OCI-LY3 (cell line): ENCODE measurements around the gene PQBP1.

Experiments
- H2AFZ ChIP-seq: fragments of 200-600, 300-600 bp; shearing (Covaris generic); 2 replicates; pipeline ENCODE4 v1.6.0; 2014; ENCODE audit warnings: antibody characterized with exemption, low read depth, low read length
- H3K27ac ChIP-seq: fragments of 200-600, 300-600 bp; sonication (generic); 2 replicates; pipeline ENCODE4 v1.5.1; 2014; ENCODE audit warnings: mild to moderate bottlenecking, low read length, moderate library complexity, mixed read lengths
- H3K27me3 ChIP-seq: fragments of 200-600, 300-600 bp; sonication (generic); 2 replicates; pipeline ENCODE4 v1.6.1; 2014; ENCODE audit warnings: low read depth, low read length, mixed read lengths
- H3K36me3 ChIP-seq: fragments of 200-600, 300-600 bp; sonication (generic); replicated peaks from 2 replicates; pipeline ENCODE3; 2014; ENCODE audit warnings: low read depth, low read length, mixed read lengths
- H3K4me1 ChIP-seq: fragments of 300-600, 200-600 bp; sonication (generic); 2 replicates; pipeline ENCODE4 v1.6.1; 2014; ENCODE audit warnings: low read length, mixed read lengths
- H3K4me2 ChIP-seq: fragments of 200-600, 300-600 bp; sonication (generic); 2 replicates; pipeline ENCODE4 v1.6.1; 2014; ENCODE audit warnings: low read length, mixed read lengths
- H3K4me3 ChIP-seq: fragments of 300-600, 200-600 bp; sonication (generic); 2 replicates; pipeline ENCODE4 v1.5.1; 2014; ENCODE audit warnings: antibody characterized with exemption, mild to moderate bottlenecking, low read length, moderate library complexity
- H3K79me2 ChIP-seq: fragments of 300-600, 200-600 bp; shearing (Covaris generic); 2 replicates; pipeline ENCODE4 v1.6.1; 2014; ENCODE audit warnings: mild to moderate bottlenecking, low read length, mixed read lengths
- H3K9ac ChIP-seq: fragments of 300-600, 200-600 bp; shearing (Covaris generic); 2 replicates; pipeline ENCODE4 v1.6.0; 2014; ENCODE audit warnings: mild to moderate bottlenecking, low read length, moderate library complexity
- H3K9me3 ChIP-seq: fragments of 200-600, 300-600 bp; shearing (Covaris generic); 2 replicates; pipeline ENCODE4 v1.6.1; 2014; ENCODE audit warnings: low read length, mixed read lengths; ENCODE audit not compliant: insufficient read depth
- H4K20me1 ChIP-seq: fragments of 200-600, 300-600 bp; sonication (generic); 2 replicates; pipeline ENCODE4 v1.6.1; 2016; ENCODE audit warnings: low read length, mixed read lengths; ENCODE audit not compliant: insufficient read depth
- EZH2phosphoT487 ChIP-seq: fragments of 200-600 bp; shearing (Covaris generic); IDR thresholded peaks from 2 replicates; pipeline ENCODE4 v1.6.1; 2018; ENCODE audit warnings: antibody characterized with exemption, mixed run types, low read depth
- TF ChIP-seq, protein P1 (sequence below): fragments of 200-600, 300-600 bp; sonication (generic); IDR thresholded peaks from 2 replicates; pipeline ENCODE4 v1.5.1; 2014; ENCODE audit warnings: antibody characterized with exemption, low read length, low read depth

PQBP1 gene

GRCh38 chrX:48902776-48903175 lies 5.0 kb downstream of the PQBP1 start:
- Histone ChIP-seq H3K79me2 (peaks cover 26% of the 10 kb centered on the region), H3K4me3 (no peak overlapping the region), H3K36me3 (peaks cover 21% of the 10 kb centered on the region), H3K9ac (no peak overlapping the region), H3K9me3 (no peaks in the 10 kb centered on the region), H2AFZ (no peak overlapping the region), H3K4me1 (peaks cover 8% of the 10 kb centered on the region), H3K27ac (no peak overlapping the region), H3K4me2 (no peak overlapping the region), H4K20me1 (no peaks in the 10 kb centered on the region), H3K27me3 (no peaks in the 10 kb centered on the region)
- no peak for TF ChIP-seq EZH2phosphoT487
- TF ChIP-seq, protein P1, sequence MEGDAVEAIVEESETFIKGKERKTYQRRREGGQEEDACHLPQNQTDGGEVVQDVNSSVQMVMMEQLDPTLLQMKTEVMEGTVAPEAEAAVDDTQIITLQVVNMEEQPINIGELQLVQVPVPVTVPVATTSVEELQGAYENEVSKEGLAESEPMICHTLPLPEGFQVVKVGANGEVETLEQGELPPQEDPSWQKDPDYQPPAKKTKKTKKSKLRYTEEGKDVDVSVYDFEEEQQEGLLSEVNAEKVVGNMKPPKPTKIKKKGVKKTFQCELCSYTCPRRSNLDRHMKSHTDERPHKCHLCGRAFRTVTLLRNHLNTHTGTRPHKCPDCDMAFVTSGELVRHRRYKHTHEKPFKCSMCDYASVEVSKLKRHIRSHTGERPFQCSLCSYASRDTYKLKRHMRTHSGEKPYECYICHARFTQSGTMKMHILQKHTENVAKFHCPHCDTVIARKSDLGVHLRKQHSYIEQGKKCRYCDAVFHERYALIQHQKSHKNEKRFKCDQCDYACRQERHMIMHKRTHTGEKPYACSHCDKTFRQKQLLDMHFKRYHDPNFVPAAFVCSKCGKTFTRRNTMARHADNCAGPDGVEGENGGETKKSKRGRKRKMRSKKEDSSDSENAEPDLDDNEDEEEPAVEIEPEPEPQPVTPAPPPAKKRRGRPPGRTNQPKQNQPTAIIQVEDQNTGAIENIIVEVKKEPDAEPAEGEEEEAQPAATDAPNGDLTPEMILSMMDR, result no peak

GRCh38 chrX:48903290-48903689 lies 5.6 kb downstream of the PQBP1 start:
- no peak overlapping the region for H3K4me2 ChIP-seq
- H4K20me1 ChIP-seq, result no peaks in the 10 kb centered on the region
- peaks cover 24% of the 10 kb centered on the region for H3K79me2 ChIP-seq
- TF ChIP-seq, protein P1, result no peak
- no peak for TF ChIP-seq EZH2phosphoT487
- no peak overlapping the region for H3K4me3 ChIP-seq
- no peak overlapping the region for H3K27ac ChIP-seq
- H3K27me3 ChIP-seq, result no peaks in the 10 kb centered on the region
- no peak overlapping the region for H3K9ac ChIP-seq
- H2AFZ ChIP-seq, result no peak overlapping the region
- peaks cover 21% of the 10 kb centered on the region for H3K36me3 ChIP-seq
- H3K9me3 ChIP-seq, result no peaks in the 10 kb centered on the region
- H3K4me1 ChIP-seq, result peaks cover 8% of the 10 kb centered on the region

DNA sequence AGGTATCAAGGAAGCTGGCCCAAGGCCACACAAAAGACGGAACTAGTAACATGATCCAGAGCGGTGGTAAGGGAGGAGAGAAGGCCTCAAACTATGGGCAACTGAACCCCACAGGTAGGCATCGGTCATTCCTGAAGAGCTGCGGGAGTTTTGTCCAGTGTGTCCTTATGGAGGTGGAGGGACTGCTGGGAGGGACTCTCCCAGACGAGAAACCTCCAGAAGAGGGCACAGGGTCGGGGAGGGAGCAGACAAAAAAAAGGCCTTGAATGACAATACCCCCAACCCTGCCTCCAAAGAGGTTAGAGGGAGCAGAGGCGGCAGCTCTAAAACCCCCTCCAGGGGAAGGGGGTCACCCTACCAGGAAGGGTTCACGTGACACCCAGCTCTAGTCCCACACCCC lies 6.5 kb downstream of the PQBP1 start:
- H3K36me3 ChIP-seq, result peaks cover 20% of the 10 kb centered on the region
- peaks cover 15% of the 10 kb centered on the region for H3K79me2 ChIP-seq
- H3K27ac ChIP-seq, result no peak overlapping the region
- H3K27me3 ChIP-seq, result no peaks in the 10 kb centered on the region
- TF ChIP-seq, protein P1, result no peak
- TF ChIP-seq EZH2phosphoT487, result no peak
- H3K4me3 ChIP-seq, result no peak overlapping the region
- H2AFZ ChIP-seq, result no peak overlapping the region
- H3K9ac ChIP-seq, result no peak overlapping the region
- no peaks in the 10 kb centered on the region for H3K9me3 ChIP-seq
- no peaks in the 10 kb centered on the region for H4K20me1 ChIP-seq
- peaks cover 5% of the 10 kb centered on the region for H3K4me1 ChIP-seq
- no peak overlapping the region for H3K4me2 ChIP-seq

GRCh38 chrX:48904626-48905025 lies 6.9 kb downstream of the PQBP1 start:
- peaks cover 11% of the 10 kb centered on the region for H3K79me2 ChIP-seq
- no peaks in the 10 kb centered on the region for H3K27me3 ChIP-seq
- H3K4me2 ChIP-seq, result no peak overlapping the region
- peaks cover under 1% of the 10 kb centered on the region; the same call in 1 of the 2 replicates for H3K4me1 ChIP-seq
- no peak overlapping the region for H3K9ac ChIP-seq
- TF ChIP-seq EZH2phosphoT487, result no peak
- TF ChIP-seq, protein P1, result no peak
- no peak overlapping the region for H3K4me3 ChIP-seq
- H3K36me3 ChIP-seq, result peaks cover 16% of the 10 kb centered on the region
- H4K20me1 ChIP-seq, result no peaks in the 10 kb centered on the region
- H3K9me3 ChIP-seq, result no peaks in the 10 kb centered on the region
- no peak overlapping the region for H2AFZ ChIP-seq
- H3K27ac ChIP-seq, result no peak overlapping the region
